ENCODE results near the gene KCNQ5.
"Not testable (repeated sequence)": the region's sequence is repeated elsewhere in the genome, so short reads cannot be mapped to it uniquely, and the experiment has no call there.

KCNQ5 gene

DNA sequence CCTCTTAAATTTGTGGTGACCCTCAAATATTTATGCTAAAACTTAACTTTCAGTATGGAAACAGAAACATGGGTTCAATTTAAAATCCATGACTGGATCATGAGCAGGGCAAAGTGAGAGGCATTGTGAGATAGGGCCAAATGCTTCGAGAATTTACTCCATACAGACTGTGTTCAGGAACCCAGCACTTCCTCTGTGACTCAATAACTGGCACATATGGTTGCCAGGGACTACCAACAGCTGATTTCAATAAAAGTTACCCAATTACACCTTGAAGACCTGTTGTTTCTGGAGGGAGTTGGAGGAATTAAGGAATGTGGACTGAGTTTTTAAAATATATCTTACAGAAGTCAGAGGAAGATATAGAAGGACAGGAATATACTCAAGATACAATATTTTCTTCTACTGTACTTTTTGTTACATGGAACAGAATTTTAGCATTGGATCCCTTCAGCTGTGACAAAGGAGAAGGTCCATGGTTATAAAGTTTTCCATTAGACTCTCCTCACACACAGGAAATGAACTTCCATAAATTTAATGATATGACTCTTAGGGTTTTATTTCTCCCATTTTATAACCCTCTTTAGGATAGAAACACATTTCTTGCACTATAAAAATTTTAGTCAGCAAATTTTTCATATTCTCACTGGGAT lies 344.9 kb downstream of the KCNQ5 start:
- DNase-seq = no peak

DNA sequence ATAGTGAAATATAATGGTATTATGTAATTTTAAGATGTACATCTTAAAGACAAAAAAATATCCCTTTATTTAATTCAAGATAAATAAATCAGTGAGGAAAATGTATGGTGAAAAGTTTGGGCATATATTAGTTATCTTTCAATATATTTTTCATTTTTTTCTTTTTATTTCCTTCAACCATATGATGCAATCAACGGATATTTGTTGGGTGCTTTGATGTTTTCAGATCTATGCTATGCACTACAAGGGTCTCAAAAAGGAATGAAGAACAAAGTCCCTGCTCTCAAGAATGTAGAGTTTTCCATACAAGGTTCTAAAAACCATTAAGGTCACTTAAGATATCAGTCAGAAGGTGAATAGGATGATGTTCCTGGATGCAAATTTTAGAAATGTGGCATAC lies 345.5 kb downstream of the KCNQ5 start:
- no peak for DNase-seq

DNA sequence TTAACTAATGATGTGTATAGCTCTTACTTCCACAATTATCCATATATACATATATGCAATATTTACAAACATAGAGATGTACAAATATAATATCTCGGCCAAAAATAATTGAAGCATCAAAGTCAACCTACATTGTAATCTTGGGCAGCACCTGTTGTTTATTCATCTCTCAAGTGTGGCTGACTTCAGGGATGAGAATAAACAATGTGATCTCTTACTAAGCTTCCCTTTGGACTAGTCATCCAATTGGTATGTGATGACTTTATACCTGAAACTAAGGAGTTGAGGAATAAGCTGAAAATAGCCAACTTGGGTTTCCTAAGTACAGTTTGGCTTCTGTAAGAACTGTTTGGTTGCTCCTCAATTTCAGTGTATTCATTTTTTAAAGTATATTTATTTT lies 346.8 kb downstream of the KCNQ5 start:
- DNase-seq = no peak

DNA sequence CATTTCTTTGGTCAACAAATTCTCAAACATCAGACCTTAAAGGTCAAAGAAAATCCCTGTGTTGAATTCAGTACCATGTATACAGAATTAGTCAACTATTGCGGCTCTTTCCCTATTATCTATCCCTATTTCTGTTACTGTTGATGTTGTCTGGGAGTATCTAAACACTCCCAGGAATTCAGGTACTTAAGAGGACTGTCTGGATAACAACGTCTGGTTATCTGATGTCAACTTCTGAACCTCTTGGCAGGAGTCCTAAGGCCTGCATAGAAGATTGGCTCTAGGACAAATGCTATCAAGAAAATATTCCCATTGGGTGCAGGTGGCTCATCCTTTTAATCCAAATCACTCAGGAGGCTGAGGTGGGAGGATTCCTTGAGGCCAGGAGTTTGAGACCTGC lies 347.8 kb downstream of the KCNQ5 start:
- DNase-seq = no peak

DNA sequence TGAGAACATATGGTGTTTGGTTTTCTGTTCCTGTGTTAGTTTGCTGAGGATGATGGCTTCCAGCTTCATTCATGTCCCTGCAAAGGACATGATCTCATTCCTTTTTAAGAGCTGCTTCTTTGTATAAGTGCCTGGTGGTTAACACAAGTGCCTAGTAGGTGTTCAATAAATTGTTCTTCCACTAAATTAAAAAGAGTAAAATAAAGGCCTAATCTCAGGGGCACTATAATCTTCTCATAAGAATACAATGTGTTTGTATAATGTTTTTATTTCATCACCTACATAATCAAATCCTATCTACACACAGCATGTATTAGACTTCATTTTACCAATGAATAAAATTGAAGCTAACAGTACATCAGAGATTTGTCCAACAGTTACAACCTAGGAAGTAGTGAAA lies 350.7 kb downstream of the KCNQ5 start:
- peak; percentile 33 to 48 for DNase-seq

DNA sequence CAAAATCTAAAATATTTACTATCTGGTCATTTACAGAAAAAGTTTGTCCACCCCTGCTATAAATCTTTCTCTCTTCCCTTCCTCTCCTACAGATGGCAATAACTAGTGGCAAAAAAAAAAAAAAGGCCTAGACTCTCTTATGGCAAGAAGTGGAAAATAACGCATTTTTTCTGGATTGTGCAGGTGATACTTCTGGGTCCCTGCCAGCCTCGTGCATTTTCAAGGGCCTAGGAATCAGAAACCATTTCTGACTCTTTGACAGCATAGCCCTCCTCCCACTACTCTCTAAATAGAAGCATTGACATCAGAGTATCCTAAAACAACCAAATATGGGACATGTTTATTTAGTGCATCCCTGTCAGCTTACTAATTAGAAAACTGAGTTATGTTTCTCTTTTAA lies 352.4 kb downstream of the KCNQ5 start:
- no peak for DNase-seq

DNA sequence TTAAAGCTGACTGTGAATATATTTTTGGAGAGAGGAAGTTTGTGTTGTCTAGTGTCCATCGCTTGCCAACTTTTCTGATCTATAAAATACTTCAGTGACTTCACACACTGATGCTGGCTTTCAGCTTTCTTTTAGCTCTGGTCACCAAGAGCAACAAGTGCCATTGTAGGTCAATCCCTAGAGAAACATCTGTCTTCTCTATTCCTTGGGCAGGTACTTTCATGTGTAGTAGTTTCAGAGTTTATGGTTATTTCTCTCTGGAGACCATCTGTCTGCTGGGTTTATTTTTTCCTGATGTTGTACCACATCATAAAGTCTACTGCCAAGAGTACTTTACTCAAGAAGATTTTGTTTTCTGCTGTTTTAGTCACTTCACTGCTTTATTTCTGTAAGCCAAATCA lies 353.5 kb downstream of the KCNQ5 start:
- DNase-seq = no peak

DNA sequence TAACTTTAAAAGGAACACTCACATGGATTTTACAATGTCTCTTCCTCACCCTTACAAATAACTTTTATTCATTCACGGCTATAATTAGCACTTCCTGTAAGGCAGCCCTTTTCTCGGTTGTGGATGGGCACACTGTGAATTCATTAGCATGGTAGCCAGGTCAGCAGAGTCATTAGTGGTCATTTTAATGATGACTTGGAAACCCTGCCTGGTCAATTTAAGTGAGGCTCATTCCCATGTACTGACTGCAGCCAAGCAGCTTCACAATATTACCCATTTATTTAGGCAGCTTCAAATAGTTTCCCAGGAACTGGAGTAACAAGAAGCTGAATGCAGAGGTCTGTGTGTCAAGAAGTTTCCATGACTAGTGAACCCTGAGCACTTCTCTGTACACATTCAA lies 354.6 kb downstream of the KCNQ5 start:
- DNase-seq = no peak

DNA sequence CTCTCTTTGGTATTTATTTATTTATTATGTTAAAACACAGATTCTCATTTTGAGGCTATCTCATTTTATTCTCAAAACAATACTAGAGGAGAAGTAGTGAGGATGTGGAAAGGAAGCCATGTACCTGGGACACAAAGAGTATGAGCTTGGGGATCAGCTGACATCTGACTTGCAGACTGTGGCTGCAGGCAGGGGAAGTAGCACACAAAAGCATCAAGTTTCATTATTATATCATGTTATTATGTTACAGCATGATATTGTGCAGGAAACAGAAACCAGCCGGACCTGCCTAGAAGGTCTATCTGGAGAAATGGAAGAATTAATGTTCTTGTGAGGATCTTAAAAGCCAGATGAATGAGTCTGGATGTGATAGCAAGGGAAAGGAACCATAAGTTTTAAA lies 355.2 kb downstream of the KCNQ5 start:
- DNase-seq = no peak

DNA sequence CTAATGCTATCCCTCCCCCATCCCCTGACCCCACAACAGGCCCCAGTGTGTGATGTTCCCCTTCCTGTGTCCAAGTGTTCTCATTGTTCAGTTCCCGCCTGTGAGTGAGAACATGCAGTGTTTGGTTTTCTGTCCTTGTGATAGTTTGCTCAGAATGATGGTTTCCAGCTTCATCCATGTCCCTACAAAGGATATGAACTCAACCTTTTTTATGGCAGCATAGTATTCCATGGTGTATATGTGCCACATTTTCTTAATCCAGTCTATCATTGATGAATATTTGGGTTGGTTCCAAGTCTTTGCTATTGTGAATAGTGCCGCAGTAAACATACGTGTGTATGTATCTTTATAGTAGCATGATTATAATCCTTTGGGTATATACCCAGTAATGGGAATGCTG lies 356.9 kb downstream of the KCNQ5 start:
- not testable (repeated sequence) for DNase-seq

DNA sequence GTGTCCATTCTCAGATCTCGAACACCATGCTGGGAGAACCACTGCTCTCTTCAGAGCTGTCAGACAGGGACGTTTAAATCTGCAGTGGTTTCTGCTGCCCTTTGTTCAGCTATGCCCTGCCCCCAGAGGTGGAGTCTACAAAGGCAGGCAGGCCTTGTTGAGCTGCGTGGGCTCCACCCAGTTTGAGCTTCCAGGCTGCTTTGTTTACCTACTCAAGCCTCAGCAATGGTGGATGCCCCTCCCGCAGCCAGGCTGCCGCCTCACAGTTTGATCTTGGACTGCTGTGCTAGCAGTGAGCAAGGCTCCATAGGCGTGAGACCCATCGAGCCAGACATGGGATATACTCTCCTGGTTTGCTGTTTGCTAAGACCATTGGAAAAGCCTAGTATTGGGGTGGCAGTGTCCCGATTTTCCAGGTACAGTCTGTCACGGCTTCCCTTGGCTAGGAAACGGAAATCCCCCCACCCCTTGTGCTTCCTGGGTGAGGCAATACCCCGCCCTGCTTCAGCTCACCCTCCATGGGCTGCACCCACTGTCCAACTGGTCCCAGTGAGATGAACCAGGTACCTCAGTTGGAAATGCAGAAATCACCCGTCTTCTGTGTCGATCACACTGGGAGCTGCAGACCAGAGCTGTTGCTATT lies 362.4 kb downstream of the KCNQ5 start:
- DNase-seq = not testable (repeated sequence)

DNA sequence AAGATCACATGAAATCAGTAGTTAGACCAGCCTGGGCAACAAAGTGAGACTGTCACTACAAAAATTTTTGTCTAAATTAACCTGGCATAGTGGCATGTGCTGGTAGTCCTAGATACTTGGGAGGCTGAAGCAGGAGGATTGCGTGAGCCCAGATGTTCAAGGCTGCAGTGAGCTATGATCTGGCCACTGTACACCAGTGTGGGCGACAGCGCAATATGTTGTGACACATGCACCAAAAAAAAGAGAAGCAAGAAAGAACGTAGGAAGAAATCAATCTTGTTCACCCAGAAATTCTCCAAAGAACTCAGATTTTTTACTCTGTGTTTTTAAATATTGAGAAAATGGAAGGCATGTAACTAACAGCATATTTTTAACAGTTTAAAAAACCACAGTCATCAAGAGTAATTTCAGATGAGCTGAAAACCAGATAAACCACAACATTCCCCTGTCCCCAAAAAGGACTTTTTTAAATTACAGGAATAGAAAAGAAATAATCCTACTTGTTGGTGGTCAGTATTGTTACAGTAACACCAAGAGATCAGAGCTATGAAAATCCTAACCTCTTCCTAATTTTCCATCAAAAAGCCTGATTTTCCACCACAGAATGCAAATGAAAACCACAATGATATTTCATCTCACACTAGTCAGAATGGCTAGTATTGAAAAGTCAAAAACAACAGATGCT lies 363.3 kb downstream of the KCNQ5 start:
- DNase-seq = no peak

DNA sequence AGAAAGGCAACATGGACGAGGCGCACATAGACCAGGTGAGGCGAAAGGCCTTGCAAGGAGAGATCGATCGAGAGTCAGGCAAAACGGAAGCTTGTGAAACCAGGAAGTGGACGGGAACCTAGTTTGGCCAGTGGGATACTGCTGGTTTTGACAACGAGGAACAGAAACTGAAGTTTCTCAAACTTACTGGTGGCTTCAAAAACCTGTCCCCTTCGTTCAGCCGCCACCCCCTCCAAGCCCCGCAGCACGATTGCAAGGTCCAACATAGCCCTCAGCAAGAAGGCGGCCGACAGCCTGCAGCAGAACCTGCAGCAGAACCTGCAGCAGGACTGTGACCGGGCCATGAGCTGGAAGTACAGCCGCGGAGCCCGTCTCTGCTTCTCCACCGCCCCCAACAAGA lies 365.4 kb downstream of the KCNQ5 start:
- DNase-seq = no peak

DNA sequence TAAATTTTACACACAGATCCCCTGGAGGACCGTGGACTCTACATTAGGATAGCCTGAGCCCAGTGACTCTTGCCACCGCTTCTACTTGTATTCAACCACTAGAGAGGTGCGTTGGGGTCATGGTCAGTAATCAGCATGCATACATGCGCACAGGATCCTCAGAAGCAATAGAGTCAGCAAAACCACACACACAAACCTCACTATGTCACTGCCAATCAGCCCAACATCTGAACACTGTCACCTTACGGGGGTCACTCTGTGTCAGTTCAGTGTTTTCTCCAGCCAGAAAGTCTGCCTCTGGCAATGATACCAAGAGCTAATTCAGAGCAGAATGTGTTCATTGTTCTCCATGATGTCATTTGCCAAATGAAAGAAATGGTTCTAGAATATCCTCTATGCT lies 378.1 kb downstream of the KCNQ5 start:
- no peak for DNase-seq

DNA sequence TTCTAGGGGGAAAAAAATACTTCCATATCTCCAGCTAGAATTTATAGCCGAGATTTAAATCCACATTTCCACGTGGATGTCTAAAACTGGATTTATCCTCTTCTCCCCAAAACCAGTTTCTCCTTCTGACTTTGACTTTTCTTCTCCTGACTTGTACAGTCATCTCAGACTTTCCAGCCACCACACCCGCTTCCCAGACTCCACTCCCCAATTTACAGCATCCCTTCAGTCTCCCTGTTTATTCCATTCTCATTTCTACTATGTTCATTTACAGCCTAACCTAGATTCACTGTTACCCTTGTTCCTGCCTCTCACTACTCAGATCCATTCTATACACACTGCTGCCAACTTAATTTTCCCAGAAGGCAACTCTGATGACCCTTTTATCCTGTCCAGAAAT lies 378.6 kb downstream of the KCNQ5 start:
- DNase-seq = no peak

DNA sequence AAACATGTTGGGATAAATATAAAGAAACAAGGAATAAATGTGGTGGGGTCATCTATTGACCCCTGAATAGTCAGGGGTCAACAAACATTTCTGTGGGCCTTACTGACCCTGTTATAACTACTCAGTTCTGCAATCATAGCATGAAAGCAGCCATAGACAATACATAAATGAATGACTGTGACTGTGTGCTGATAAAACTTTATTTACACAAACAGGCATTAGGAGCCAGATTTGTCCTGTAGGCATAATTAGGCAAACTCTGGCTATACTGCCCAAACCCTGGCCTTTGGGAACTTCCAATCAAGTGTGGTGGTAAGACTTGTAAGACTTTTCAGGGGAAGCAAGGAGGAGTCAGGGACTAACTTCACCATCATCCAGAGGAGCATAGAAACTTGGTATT lies 380.7 kb downstream of the KCNQ5 start:
- DNase-seq = no peak

DNA sequence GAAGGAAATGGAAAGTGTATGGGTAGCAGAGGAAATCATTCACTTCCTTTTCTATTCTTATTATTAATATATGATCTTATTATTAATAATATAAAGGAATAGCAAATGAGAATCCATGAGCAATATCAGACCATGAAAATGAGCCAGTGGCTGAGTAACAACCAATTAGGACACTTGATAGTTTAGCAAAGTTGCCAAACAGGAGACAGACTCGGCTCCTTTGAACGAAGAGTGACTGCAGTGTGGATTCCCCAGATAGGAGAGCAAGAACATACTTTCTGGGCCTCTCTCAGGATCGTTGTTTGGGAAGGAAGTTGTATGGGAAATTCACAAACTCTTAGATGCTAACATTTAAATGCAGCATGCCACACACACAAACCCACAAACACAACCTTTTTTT lies 381.4 kb downstream of the KCNQ5 start:
- DNase-seq = no peak

DNA sequence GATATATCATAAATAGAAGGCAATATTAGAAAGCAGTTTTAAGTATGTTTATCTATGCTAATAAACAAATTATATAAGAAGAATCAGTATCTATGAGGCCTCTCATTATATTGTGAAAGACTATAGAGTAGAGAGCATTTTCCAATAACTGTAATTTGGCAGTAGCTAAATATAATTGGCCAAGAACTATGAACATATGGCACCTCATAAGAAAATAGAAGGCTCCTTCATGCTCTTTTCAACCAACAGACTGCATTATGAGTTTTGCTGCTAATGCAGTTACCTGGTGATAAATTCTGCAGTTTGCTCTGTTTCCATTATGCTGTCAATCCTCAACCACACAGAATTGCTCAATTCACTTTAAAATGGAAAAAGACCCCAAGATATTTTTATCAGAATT lies 382.4 kb downstream of the KCNQ5 start:
- no peak for DNase-seq

DNA sequence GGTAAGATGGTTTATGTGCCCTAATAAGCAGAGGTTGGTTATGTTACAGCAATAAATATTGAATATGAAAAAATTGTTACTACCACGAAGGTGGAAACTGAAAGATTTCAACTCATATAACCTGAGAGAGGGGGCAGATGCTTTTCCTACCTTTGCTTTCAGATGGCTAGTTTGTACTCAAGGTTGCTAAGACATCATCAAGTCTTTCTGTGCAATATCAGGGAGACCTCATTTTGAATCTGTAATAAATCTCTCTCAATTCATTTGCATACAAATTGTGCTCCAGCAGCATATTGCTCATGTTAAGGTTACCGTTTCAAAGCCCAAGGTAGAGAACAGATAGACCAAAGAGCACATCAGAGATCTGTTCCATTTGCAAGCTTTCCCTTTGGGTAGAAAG lies 383.0 kb downstream of the KCNQ5 start:
- DNase-seq = no peak

DNA sequence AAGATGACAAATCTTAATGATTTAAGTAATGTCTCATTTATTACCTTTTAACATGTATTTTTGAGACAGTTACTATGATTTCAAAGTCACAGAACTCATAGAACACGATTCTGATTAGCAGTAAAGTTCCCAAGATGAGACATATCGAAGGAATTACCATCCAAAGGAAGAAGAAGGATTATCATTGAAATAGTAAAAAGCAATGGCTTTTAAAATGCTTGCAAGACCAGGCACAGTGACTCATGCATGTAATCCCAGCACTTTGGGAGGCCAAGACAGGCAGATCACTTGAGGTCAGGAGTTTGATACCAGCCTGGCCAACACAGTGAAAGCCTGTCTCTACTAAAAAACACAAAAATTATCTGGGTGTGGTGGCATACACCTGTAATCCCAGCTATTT lies 384.3 kb downstream of the KCNQ5 start:
- no peak for DNase-seq

DNA sequence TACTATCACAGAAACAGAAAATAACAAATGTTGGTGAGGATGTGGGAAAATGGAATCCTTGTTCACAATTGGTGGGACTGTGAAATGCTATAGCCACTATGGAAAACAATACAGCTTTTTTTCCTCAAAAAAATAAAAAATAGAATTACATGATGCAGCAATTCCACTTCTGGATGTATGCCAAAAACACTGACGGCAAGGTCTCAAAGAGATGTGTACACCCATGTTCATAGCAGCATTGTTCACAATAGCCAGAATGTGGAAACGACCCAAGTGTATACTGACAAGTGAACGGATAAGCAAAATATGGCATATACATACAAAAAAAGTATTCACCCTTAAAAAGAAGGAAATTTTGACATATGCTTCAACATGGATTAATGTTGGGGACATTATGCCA lies 390.1 kb downstream of the KCNQ5 start:
- no peak for DNase-seq

DNA sequence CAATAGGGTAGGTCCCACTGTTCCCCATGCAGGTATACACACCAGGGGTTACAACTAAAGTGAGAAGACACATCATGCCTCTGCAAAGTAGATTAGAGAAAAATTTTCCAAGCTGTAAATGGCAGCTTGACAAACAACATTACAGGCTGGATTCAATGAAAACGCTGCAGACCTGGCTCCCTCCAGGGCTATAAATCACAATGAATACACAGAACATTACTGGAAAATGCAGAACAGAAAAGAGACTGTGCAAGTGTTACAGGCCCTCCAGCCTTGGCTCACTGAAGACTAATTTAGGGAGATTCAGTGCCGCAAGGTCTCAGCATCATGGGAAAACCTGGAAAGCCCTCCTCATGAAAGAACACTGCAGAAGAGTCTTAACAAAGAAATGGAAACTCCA lies 395.6 kb downstream of the KCNQ5 start:
- peak; percentile 11 to 12 for DNase-seq

DNA sequence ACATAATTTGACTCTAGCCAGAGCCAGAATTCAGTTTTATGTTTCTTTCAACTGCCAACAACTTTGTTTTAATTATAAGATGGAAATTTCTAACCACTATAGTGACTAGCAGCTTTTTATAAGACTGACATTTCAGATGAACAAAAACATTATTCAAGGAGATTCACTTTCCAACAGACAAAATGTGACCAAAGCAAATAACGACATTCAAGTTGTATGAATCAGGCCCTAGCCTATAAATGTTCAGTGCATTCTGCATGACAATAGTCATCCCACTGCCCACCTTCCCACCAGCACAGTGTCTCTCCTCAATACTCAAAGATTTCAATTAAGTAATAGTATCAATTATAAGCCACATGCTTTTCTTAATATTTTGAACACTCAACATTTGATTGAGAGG lies 402.7 kb downstream of the KCNQ5 start:
- no peak for DNase-seq

DNA sequence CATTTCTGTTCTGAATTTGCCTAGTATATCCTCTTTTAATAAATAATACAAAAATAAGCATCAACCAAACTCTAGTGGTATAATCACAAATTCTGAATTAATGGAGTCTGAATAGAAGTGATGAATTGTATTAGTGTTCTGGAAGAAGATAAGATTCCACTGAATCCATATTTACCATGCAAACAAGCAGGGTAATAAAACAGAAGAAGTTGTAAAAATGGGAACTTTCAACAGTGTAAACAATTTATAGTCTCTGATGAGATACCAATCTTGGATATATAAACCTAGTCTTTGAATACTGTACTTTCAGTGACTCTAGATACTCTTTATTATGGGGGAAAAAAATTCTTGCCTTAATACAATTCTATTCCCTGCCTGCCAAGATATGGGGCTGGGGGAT lies 405.8 kb downstream of the KCNQ5 start:
- no peak for DNase-seq
